ENCODE measurements around the gene INSL3.

Gene INSL3

GRCh38 chr19:17790059-17790780 lies 31.1 kb downstream of the INSL3 start:
- no peak overlapping the region for H3K4ac ChIP-seq (ENCODE audit: low read length)
- H2AFZ ChIP-seq (ENCODE audit: low read length), result no peak overlapping the region
- no peak overlapping the region for H4K91ac ChIP-seq (ENCODE audit: low read depth, low read length, poor library complexity)
- H3K9ac ChIP-seq (ENCODE audit: low read depth, low read length, poor library complexity), result no peak overlapping the region
- no peak overlapping the region for H3K14ac ChIP-seq (ENCODE audit: low read length)
- no peak overlapping the region for H3K4me3 ChIP-seq (ENCODE audit: low read length in 2 of 2)
- H3K4me1 ChIP-seq (ENCODE audit: control insufficient read depth in 2 of 2, insufficient read depth in 1 of 2, low read depth in 1 of 2, low read length in 2 of 2), result peaks cover 0 to 3% of the 10 kb centered on the region in 2 donors
- peaks cover 5 to 25% (median 16%) of the 10 kb centered on the region in 3 experiments for H3K27me3 ChIP-seq (ENCODE audit: control insufficient read depth in 3 of 3, insufficient read depth in 3 of 3, low read depth in 1 of 3, low read length in 3 of 3)
- no peaks in the 10 kb centered on the region for H3K36me3 ChIP-seq (replicated peaks in 1 of 2; ENCODE audit: control insufficient read depth in 2 of 2, insufficient read depth in 2 of 2, low read length in 2 of 2)
- H2BK5ac ChIP-seq (ENCODE audit: low read length), result no peak overlapping the region
- no peak for DNase-seq (ENCODE audit: low spot score)
- no peak overlapping the region for H2BK12ac ChIP-seq (ENCODE audit: low read length)
- H3K23ac ChIP-seq (ENCODE audit: low read depth, low read length, poor library complexity), result no peak overlapping the region
- no peak overlapping the region for H2BK15ac ChIP-seq (ENCODE audit: low read length)
- H3K4me2 ChIP-seq (ENCODE audit: insufficient read depth, low read length, poor library complexity, severe bottlenecking), result no peak overlapping the region
- no peak overlapping the region for H3K18ac ChIP-seq (ENCODE audit: low read length)
- no CpG with 5 or more reads among the region's 6 CpGs for WGBS, 2 donors (ENCODE audit: extremely low coverage in 2 of 2, insufficient read length in 2 of 2, insufficient replicate concordance in 1 of 2)
- no peak overlapping the region for H2BK120ac ChIP-seq (ENCODE audit: low read depth, low read length)
- H3K79me1 ChIP-seq (ENCODE audit: low read depth, low read length), result no peaks in the 10 kb centered on the region
- no peak overlapping the region for H2AK5ac ChIP-seq (ENCODE audit: low read depth, low read length)
- no peak overlapping the region for H4K8ac ChIP-seq (ENCODE audit: low read depth, low read length)
- no peak overlapping the region for H3K27ac ChIP-seq (replicated peaks; ENCODE audit: low read length)
- no peaks in the 10 kb centered on the region for H3K9me3 ChIP-seq (replicated peaks in 1 of 2; ENCODE audit: control insufficient read depth in 2 of 2, insufficient read depth in 1 of 2, low read depth in 1 of 2, low read length in 2 of 2)

GRCh38 chr19:17788632-17789031 lies 32.7 kb downstream of the INSL3 start:
- Histone ChIP-seq H3K9me3 (replicated peaks in 1 of 2; ENCODE audit: control insufficient read depth in 2 of 2, insufficient read depth in 1 of 2, low read depth in 1 of 2, low read length in 2 of 2) (no peaks in the 10 kb centered on the region), H2AK5ac (ENCODE audit: low read depth, low read length) (no peak overlapping the region), H4K91ac (ENCODE audit: low read depth, low read length, poor library complexity) (no peak overlapping the region), H2BK120ac (ENCODE audit: low read depth, low read length) (no peak overlapping the region), H3K27ac (replicated peaks; ENCODE audit: low read length) (no peak overlapping the region), H3K14ac (ENCODE audit: low read length) (no peak overlapping the region), H3K4me1 (ENCODE audit: control insufficient read depth in 2 of 2, insufficient read depth in 1 of 2, low read depth in 1 of 2, low read length in 2 of 2) (peaks cover 0 to 3% of the 10 kb centered on the region in 2 donors), H3K79me1 (ENCODE audit: low read depth, low read length) (no peaks in the 10 kb centered on the region), H2AFZ (ENCODE audit: low read length) (no peak overlapping the region), H3K4me2 (ENCODE audit: insufficient read depth, low read length, poor library complexity, severe bottlenecking) (no peak overlapping the region), H4K8ac (ENCODE audit: low read depth, low read length) (no peak overlapping the region), H3K36me3 (replicated peaks in 1 of 2; ENCODE audit: control insufficient read depth in 2 of 2, insufficient read depth in 2 of 2, low read length in 2 of 2) (peaks cover 0 to 1% of the 10 kb centered on the region in 2 donors), H2BK12ac (ENCODE audit: low read length) (no peak overlapping the region), H3K4me3 (ENCODE audit: low read length in 2 of 2) (no peak overlapping the region), H3K4ac (ENCODE audit: low read length) (no peak overlapping the region), H3K27me3 (ENCODE audit: control insufficient read depth in 3 of 3, insufficient read depth in 3 of 3, low read depth in 1 of 3, low read length in 3 of 3) (peaks cover 0 to 9% (median 0%) of the 10 kb centered on the region in 3 experiments), H2BK5ac (ENCODE audit: low read length) (no peak overlapping the region), H3K18ac (ENCODE audit: low read length) (no peak overlapping the region), H3K23ac (ENCODE audit: low read depth, low read length, poor library complexity) (no peak overlapping the region), H2BK15ac (ENCODE audit: low read length) (no peak overlapping the region), H3K9ac (ENCODE audit: low read depth, low read length, poor library complexity) (no peak overlapping the region)
- WGBS, 2 donors (ENCODE audit: extremely low coverage in 2 of 2, insufficient read length in 2 of 2, insufficient replicate concordance in 1 of 2), result no CpG with 5 or more reads among the region's 2 CpGs
- DNase-seq (ENCODE audit: low spot score), result no peak

- WGBS, 2 donors (ENCODE audit: extremely low coverage in 2 of 2, insufficient read length in 2 of 2, insufficient replicate concordance in 1 of 2), result no CpG with 5 or more reads among the region's 14 CpGs
- Histone ChIP-seq H3K27ac (replicated peaks; ENCODE audit: low read length) (no peak overlapping the region), H3K79me1 (ENCODE audit: low read depth, low read length) (no peaks in the 10 kb centered on the region), H2BK12ac (ENCODE audit: low read length) (no peak overlapping the region), H3K23ac (ENCODE audit: low read depth, low read length, poor library complexity) (no peak overlapping the region), H2BK5ac (ENCODE audit: low read length) (no peak overlapping the region), H3K14ac (ENCODE audit: low read length) (no peak overlapping the region), H3K36me3 (replicated peaks in 1 of 2; ENCODE audit: control insufficient read depth in 2 of 2, insufficient read depth in 2 of 2, low read length in 2 of 2) (peaks cover 0 to 4% of the 10 kb centered on the region in 2 donors), H2AFZ (ENCODE audit: low read length) (no peak overlapping the region), H4K8ac (ENCODE audit: low read depth, low read length) (no peak overlapping the region), H3K27me3 (ENCODE audit: control insufficient read depth in 3 of 3, insufficient read depth in 3 of 3, low read depth in 1 of 3, low read length in 3 of 3) (no peaks in the 10 kb centered on the region), H3K4me1 (ENCODE audit: control insufficient read depth in 2 of 2, insufficient read depth in 1 of 2, low read depth in 1 of 2, low read length in 2 of 2) (peaks cover 0 to 3% of the 10 kb centered on the region in 2 donors), H2AK5ac (ENCODE audit: low read depth, low read length) (no peak overlapping the region), H4K91ac (ENCODE audit: low read depth, low read length, poor library complexity) (no peak overlapping the region), H3K4me3 (ENCODE audit: low read length in 2 of 2) (peak overlapping the region in 1 of 2 donors; percentile 17), H3K9ac (ENCODE audit: low read depth, low read length, poor library complexity) (no peak overlapping the region), H2BK15ac (ENCODE audit: low read length) (no peak overlapping the region), H2BK120ac (ENCODE audit: low read depth, low read length) (no peak overlapping the region), H3K4me2 (ENCODE audit: insufficient read depth, low read length, poor library complexity, severe bottlenecking) (no peak overlapping the region), H3K4ac (ENCODE audit: low read length) (no peak overlapping the region), H3K9me3 (replicated peaks in 1 of 2; ENCODE audit: control insufficient read depth in 2 of 2, insufficient read depth in 1 of 2, low read depth in 1 of 2, low read length in 2 of 2) (no peaks in the 10 kb centered on the region), H3K18ac (ENCODE audit: low read length) (no peak overlapping the region)
- DNase-seq (ENCODE audit: low spot score), result no peak
These were observed 33.9 kb downstream of the INSL3 start for GRCh38 chr19:17787274-17787913.

- H4K91ac ChIP-seq (ENCODE audit: low read depth, low read length, poor library complexity), result no peak overlapping the region
- WGBS, 2 donors (ENCODE audit: extremely low coverage in 2 of 2, insufficient read length in 2 of 2, insufficient replicate concordance in 1 of 2), result no CpG with 5 or more reads among the region's 32 CpGs
- no peak overlapping the region for H3K23ac ChIP-seq (ENCODE audit: low read depth, low read length, poor library complexity)
- H3K4me3 ChIP-seq (ENCODE audit: low read length in 2 of 2), result peak overlapping the region in 1 of 2 donors; percentile 46
- no peak overlapping the region for H3K27ac ChIP-seq (replicated peaks; ENCODE audit: low read length)
- H3K9ac ChIP-seq (ENCODE audit: low read depth, low read length, poor library complexity), result no peak overlapping the region
- no peak overlapping the region for H3K4me2 ChIP-seq (ENCODE audit: insufficient read depth, low read length, poor library complexity, severe bottlenecking)
- H3K14ac ChIP-seq (ENCODE audit: low read length), result no peak overlapping the region
- H2AK5ac ChIP-seq (ENCODE audit: low read depth, low read length), result peak overlapping the region; percentile 52
- no peaks in the 10 kb centered on the region for H3K79me1 ChIP-seq (ENCODE audit: low read depth, low read length)
- peak overlapping the region; percentile 48 for H3K18ac ChIP-seq (ENCODE audit: low read length)
- H3K4ac ChIP-seq (ENCODE audit: low read length), result no peak overlapping the region
- H2AFZ ChIP-seq (ENCODE audit: low read length), result peak overlapping the region; percentile 43
- H2BK120ac ChIP-seq (ENCODE audit: low read depth, low read length), result peak overlapping the region; percentile 74
- H4K8ac ChIP-seq (ENCODE audit: low read depth, low read length), result no peak overlapping the region
- no peak overlapping the region for H2BK5ac ChIP-seq (ENCODE audit: low read length)
- H2BK15ac ChIP-seq (ENCODE audit: low read length), result no peak overlapping the region
- no peaks in the 10 kb centered on the region for H3K9me3 ChIP-seq (replicated peaks in 1 of 2; ENCODE audit: control insufficient read depth in 2 of 2, insufficient read depth in 1 of 2, low read depth in 1 of 2, low read length in 2 of 2)
- peaks cover 0 to 4% of the 10 kb centered on the region in 2 donors for H3K36me3 ChIP-seq (replicated peaks in 1 of 2; ENCODE audit: control insufficient read depth in 2 of 2, insufficient read depth in 2 of 2, low read length in 2 of 2)
- H2BK12ac ChIP-seq (ENCODE audit: low read length), result no peak overlapping the region
- no peaks in the 10 kb centered on the region for H3K27me3 ChIP-seq (ENCODE audit: control insufficient read depth in 3 of 3, insufficient read depth in 3 of 3, low read depth in 1 of 3, low read length in 3 of 3)
- H3K4me1 ChIP-seq (ENCODE audit: control insufficient read depth in 2 of 2, insufficient read depth in 1 of 2, low read depth in 1 of 2, low read length in 2 of 2), result peaks cover 0 to 4% of the 10 kb centered on the region in 2 donors
- DNase-seq (ENCODE audit: low spot score), result peak; percentile 54
These were observed 36.9 kb downstream of the INSL3 start for GRCh38 chr19:17784201-17785008.
